Neural cell (in vitro differentiated cells): ENCODE data around the gene CAPRIN1. TPM values are rescaled to one million over a fixed set of nuclear protein-coding genes. Genes with fewer than 3 reads are reported as not detected.

Source experiments
- H2AFZ ChIP-seq: fragments of 200-600, 300-800 bp; sonication (generic), shearing (Covaris generic); 2 replicates; pipeline ENCODE4 v1.6.0; 2014; ENCODE audit warnings: low read depth, mild to moderate bottlenecking, antibody characterized with exemption, low read length, moderate library complexity
- H3F3A ChIP-seq: fragments of 200-600 bp; shearing (Covaris generic); 2 replicates; pipeline ENCODE4 v1.6.1; 2016; ENCODE audit warnings: mild to moderate bottlenecking, moderate library complexity, mixed read lengths, antibody characterized with exemption, low read length; ENCODE audit not compliant: insufficient read depth, poor library complexity, severe bottlenecking
- H3K27ac ChIP-seq: fragments of 200-600, 300-800 bp; sonication (generic), shearing (Covaris generic); 2 replicates; pipeline ENCODE4 v1.5.1; 2014; ENCODE audit warnings: mild to moderate bottlenecking, low read length, moderate library complexity
- H3K27me3 ChIP-seq: fragments of 300-800, 200-600 bp; sonication (generic), shearing (Covaris generic); 2 replicates; pipeline ENCODE4 v1.6.0; 2014; ENCODE audit warnings: mild to moderate bottlenecking, low read depth, low read length, moderate library complexity; ENCODE audit not compliant: insufficient read depth
- H3K36me3 ChIP-seq: fragments of 300-800, 200-600 bp; sonication (generic), shearing (Covaris generic); 2 replicates; pipeline ENCODE4 v1.5.1; 2014; ENCODE audit warnings: mild to moderate bottlenecking, antibody characterized with exemption, low read length, moderate library complexity; ENCODE audit not compliant: insufficient read depth
- H3K4me2 ChIP-seq: fragments of 300-800, 200-600 bp; sonication (generic), shearing (Covaris generic); 2 replicates; pipeline ENCODE4 v1.6.0; 2014; ENCODE audit warnings: mild to moderate bottlenecking, low read length
- H3K4me3 ChIP-seq: fragments of 300-800, 200-600 bp; sonication (generic), shearing (Covaris generic); 2 replicates; pipeline ENCODE4 v1.5.1; 2014; ENCODE audit warnings: mild to moderate bottlenecking, low read length, moderate library complexity
- H3K79me2 ChIP-seq: fragments of 200-600 bp; shearing (Covaris generic); replicated peaks from 2 replicates; pipeline ENCODE4 v1.6.0; 2014; ENCODE audit warnings: mild to moderate bottlenecking, low read length, moderate library complexity; ENCODE audit not compliant: insufficient read depth
- H3K9ac ChIP-seq: fragments of 300-800, 200-600 bp; sonication (generic), shearing (Covaris generic); 2 replicates; pipeline ENCODE4 v1.6.1; 2016; ENCODE audit warnings: mild to moderate bottlenecking, low read length, mixed read lengths
- H3K9me2 ChIP-seq: fragments of 200-600 bp; shearing (Covaris generic); 2 replicates; pipeline ENCODE4 v1.6.1; 2016; ENCODE audit warnings: mild to moderate bottlenecking, low read length, mixed read lengths; ENCODE audit not compliant: insufficient read depth
- H3K9me3 ChIP-seq: fragments of 200-600, 300-800 bp; sonication (generic), shearing (Covaris generic); 2 replicates; pipeline ENCODE4 v1.6.1; 2016; ENCODE audit warnings: mild to moderate bottlenecking, mixed run types, low read length, moderate library complexity, mixed read lengths
- H4K20me1 ChIP-seq: fragments of 200-600 bp; shearing (Covaris generic); 2 replicates; pipeline ENCODE4 v1.6.1; 2016; ENCODE audit warnings: mild to moderate bottlenecking, mixed run types; ENCODE audit not compliant: insufficient read depth
- EP300 ChIP-seq: fragments of 450-650 bp; conservative IDR thresholded peaks from 2 replicates; pipeline ENCODE4 v1.6.1; 2014; ENCODE audit warnings: antibody characterized with exemption, mild to moderate bottlenecking, moderate library complexity; ENCODE audit not compliant: poor library complexity, severe bottlenecking
- EZH2 ChIP-seq: fragments of 200-600, 300-800 bp; shearing (Covaris generic), sonication (generic); IDR thresholded peaks from 2 replicates; pipeline ENCODE4 v1.6.1; 2014; ENCODE audit warnings: antibody characterized with exemption, low read length, borderline replicate concordance, mild to moderate bottlenecking; ENCODE audit not compliant: insufficient read depth, poor library complexity, severe bottlenecking
- MXI1 ChIP-seq: fragments of 450-650 bp; conservative IDR thresholded peaks from 2 replicates; pipeline ENCODE4 v1.6.1; 2014; ENCODE audit warnings: antibody characterized with exemption, mild to moderate bottlenecking; ENCODE audit not compliant: poor library complexity, severe bottlenecking
- POLR2AphosphoS5 ChIP-seq: IDR thresholded peaks from 2 replicates; pipeline ENCODE4 v1.6.1; 2012
- RAD21 ChIP-seq: fragments of 450-650 bp; conservative IDR thresholded peaks from 2 replicates; pipeline ENCODE4 v1.6.1; 2014; ENCODE audit warnings: antibody characterized with exemption, mild to moderate bottlenecking, moderate library complexity
- SMC3 ChIP-seq: fragments of 450-650 bp; conservative IDR thresholded peaks from 2 replicates; pipeline ENCODE4 v1.6.1; 2014; ENCODE audit warnings: antibody characterized with exemption, mild to moderate bottlenecking, moderate library complexity; ENCODE audit not compliant: poor library complexity
- TAF1 ChIP-seq: IDR thresholded peaks from 2 replicates; pipeline ENCODE4 v1.6.1; 2012; ENCODE audit warnings: low read depth
- polyA plus RNA-seq: library from polyadenylated mRNA; depleted of rRNA; stranded (reverse); fragments of >200 nt; gene quantifications from 2 replicates; pipeline ENCODE4 v1.2.3, GENCODE V29; 2014
- TF ChIP-seq, protein P1 (sequence below): IDR thresholded peaks from 2 replicates; pipeline ENCODE4 v1.6.1; 2012; ENCODE audit warnings: borderline replicate concordance
- TF ChIP-seq, protein P2 (sequence below): fragments of 450-650 bp; IDR thresholded peaks from 2 replicates; pipeline ENCODE4 v1.5.1; 2014; ENCODE audit warnings: antibody characterized with exemption, mild to moderate bottlenecking, moderate library complexity; ENCODE audit not compliant: poor library complexity, severe bottlenecking

The CAPRIN1 gene
- polyA plus RNA-seq, 1 donor from 2014 or later, result 256 TPM

DNA sequence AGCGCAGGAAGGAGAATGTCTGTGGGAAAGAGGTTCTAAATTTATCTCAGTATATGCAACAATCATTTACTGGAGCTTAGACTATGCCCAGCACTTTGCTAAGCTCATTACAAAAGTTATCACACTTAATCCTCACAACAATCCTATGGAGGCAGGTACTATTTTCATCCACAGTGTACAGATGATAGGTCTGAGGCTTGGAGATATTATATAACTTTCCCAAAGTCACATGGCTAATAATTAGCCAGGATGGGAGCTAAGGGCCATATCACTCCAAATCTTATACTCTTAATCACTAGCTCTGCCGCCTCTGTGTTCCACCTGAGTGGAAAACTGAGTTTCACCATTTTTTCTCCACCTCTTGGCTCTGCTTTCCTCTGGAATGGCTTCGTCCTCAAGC lies 47.3 kb upstream of the CAPRIN1 start:
- Histone ChIP-seq H3K9me3 (no peaks in the 10 kb centered on the region), H4K20me1 (no peaks in the 10 kb centered on the region), H3K9ac (no peak overlapping the region), H3K9me2 (no peaks in the 10 kb centered on the region), H3K27ac (no peak overlapping the region), H3K27me3 (no peaks in the 10 kb centered on the region), H3K4me3 (no peak overlapping the region), H2AFZ (no peak overlapping the region), H3K4me2 (no peak overlapping the region), H3K79me2 (no peaks in the 10 kb centered on the region), H3K36me3 (no peaks in the 10 kb centered on the region), H3F3A (no peaks in the 10 kb centered on the region)
- no peak for TF ChIP-seq EZH2
- TF ChIP-seq, protein P1, sequence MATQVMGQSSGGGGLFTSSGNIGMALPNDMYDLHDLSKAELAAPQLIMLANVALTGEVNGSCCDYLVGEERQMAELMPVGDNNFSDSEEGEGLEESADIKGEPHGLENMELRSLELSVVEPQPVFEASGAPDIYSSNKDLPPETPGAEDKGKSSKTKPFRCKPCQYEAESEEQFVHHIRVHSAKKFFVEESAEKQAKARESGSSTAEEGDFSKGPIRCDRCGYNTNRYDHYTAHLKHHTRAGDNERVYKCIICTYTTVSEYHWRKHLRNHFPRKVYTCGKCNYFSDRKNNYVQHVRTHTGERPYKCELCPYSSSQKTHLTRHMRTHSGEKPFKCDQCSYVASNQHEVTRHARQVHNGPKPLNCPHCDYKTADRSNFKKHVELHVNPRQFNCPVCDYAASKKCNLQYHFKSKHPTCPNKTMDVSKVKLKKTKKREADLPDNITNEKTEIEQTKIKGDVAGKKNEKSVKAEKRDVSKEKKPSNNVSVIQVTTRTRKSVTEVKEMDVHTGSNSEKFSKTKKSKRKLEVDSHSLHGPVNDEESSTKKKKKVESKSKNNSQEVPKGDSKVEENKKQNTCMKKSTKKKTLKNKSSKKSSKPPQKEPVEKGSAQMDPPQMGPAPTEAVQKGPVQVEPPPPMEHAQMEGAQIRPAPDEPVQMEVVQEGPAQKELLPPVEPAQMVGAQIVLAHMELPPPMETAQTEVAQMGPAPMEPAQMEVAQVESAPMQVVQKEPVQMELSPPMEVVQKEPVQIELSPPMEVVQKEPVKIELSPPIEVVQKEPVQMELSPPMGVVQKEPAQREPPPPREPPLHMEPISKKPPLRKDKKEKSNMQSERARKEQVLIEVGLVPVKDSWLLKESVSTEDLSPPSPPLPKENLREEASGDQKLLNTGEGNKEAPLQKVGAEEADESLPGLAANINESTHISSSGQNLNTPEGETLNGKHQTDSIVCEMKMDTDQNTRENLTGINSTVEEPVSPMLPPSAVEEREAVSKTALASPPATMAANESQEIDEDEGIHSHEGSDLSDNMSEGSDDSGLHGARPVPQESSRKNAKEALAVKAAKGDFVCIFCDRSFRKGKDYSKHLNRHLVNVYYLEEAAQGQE, result no peak

DNA sequence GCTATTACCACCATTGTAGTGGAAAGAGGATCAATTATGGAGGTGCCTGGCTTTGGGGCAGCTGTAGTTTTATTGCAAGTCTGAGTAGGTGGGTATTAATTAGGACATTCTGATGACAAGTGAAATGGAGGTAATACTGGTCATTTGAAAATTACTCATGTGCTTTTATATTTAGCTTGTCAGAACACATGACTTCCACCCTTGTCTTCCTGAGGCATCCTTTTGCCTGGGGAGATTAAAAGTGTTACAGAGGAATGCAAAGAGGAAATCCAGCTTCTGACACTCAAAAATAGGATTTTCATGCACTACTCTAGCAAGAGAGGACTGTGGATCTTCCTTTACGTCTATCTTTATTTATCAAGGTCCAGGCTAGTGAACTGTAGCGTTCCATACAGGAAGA lies 44.7 kb upstream of the CAPRIN1 start:
- Histone ChIP-seq H3K27ac (no peak overlapping the region), H3K79me2 (no peaks in the 10 kb centered on the region), H3K4me2 (no peak overlapping the region), H3F3A (no peaks in the 10 kb centered on the region), H2AFZ (no peak overlapping the region), H4K20me1 (no peaks in the 10 kb centered on the region), H3K9me3 (no peaks in the 10 kb centered on the region), H3K9me2 (no peaks in the 10 kb centered on the region), H3K27me3 (no peaks in the 10 kb centered on the region), H3K36me3 (no peaks in the 10 kb centered on the region), H3K4me3 (no peak overlapping the region), H3K9ac (no peak overlapping the region)
- TF ChIP-seq POLR2AphosphoS5 (no peak), EZH2 (no peak), SMC3 (no peak)
- TF ChIP-seq, protein P1, result no peak

DNA sequence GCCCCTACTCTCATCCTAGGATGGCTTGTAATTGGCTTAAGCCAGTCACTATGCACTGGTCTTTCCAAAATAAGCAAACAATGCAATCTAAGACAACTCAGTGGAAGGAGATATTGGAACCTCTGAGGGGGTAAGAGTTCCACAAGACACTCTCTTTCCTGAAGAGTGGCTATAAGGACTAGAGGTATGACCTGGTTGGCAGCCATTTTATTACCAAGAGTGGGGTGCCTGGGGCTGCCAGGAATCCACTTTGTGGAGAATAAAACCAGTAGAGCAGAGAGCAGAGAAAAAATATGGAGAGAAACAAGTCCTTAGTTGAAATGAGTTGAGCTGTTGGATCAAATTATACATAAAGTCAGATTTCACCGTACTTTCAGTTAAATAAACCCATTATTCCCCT lies 38.8 kb upstream of the CAPRIN1 start:
- no peak overlapping the region for H3K4me3 ChIP-seq
- no peak overlapping the region for H3K27ac ChIP-seq
- H3K79me2 ChIP-seq, result no peaks in the 10 kb centered on the region
- TF ChIP-seq, protein P1, result no peak
- TF ChIP-seq POLR2AphosphoS5 (no peak), RAD21 (no peak), EZH2 (no peak), TAF1 (no peak), MXI1 (no peak), EP300 (no peak), SMC3 (no peak)
- TF ChIP-seq, protein P2, sequence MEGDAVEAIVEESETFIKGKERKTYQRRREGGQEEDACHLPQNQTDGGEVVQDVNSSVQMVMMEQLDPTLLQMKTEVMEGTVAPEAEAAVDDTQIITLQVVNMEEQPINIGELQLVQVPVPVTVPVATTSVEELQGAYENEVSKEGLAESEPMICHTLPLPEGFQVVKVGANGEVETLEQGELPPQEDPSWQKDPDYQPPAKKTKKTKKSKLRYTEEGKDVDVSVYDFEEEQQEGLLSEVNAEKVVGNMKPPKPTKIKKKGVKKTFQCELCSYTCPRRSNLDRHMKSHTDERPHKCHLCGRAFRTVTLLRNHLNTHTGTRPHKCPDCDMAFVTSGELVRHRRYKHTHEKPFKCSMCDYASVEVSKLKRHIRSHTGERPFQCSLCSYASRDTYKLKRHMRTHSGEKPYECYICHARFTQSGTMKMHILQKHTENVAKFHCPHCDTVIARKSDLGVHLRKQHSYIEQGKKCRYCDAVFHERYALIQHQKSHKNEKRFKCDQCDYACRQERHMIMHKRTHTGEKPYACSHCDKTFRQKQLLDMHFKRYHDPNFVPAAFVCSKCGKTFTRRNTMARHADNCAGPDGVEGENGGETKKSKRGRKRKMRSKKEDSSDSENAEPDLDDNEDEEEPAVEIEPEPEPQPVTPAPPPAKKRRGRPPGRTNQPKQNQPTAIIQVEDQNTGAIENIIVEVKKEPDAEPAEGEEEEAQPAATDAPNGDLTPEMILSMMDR, result no peak
- no peaks in the 10 kb centered on the region for H3K36me3 ChIP-seq
- H3K27me3 ChIP-seq, result no peaks in the 10 kb centered on the region
- no peak overlapping the region for H3K9ac ChIP-seq
- no peak overlapping the region for H2AFZ ChIP-seq
- H3F3A ChIP-seq, result no peaks in the 10 kb centered on the region
- no peaks in the 10 kb centered on the region for H3K9me3 ChIP-seq
- H4K20me1 ChIP-seq, result no peaks in the 10 kb centered on the region
- no peak overlapping the region for H3K4me2 ChIP-seq
- no peaks in the 10 kb centered on the region for H3K9me2 ChIP-seq
